SK-N-DZ (cell line): ENCODE data around the gene TBC1D16.

Experiments used
- DNase-seq: peaks from one replicate; pipeline ENCODE4 v3.0.0-alpha.2; 2015; ENCODE audit warnings: low spot score

The TBC1D16 gene

GRCh38 chr17:79939755-79940458 lies 95.8 kb downstream of the TBC1D16 start:
- DNase-seq, result no peak

- no peak for DNase-seq
Measured at GRCh38 chr17:79939094-79939435, 96.6 kb downstream of the TBC1D16 start.

- no peak for DNase-seq
Measured at GRCh38 chr17:79938336-79939093, 97.2 kb downstream of the TBC1D16 start.

GRCh38 chr17:79937391-79938335 lies 98.0 kb downstream of the TBC1D16 start:
- DNase-seq, result no peak

DNA sequence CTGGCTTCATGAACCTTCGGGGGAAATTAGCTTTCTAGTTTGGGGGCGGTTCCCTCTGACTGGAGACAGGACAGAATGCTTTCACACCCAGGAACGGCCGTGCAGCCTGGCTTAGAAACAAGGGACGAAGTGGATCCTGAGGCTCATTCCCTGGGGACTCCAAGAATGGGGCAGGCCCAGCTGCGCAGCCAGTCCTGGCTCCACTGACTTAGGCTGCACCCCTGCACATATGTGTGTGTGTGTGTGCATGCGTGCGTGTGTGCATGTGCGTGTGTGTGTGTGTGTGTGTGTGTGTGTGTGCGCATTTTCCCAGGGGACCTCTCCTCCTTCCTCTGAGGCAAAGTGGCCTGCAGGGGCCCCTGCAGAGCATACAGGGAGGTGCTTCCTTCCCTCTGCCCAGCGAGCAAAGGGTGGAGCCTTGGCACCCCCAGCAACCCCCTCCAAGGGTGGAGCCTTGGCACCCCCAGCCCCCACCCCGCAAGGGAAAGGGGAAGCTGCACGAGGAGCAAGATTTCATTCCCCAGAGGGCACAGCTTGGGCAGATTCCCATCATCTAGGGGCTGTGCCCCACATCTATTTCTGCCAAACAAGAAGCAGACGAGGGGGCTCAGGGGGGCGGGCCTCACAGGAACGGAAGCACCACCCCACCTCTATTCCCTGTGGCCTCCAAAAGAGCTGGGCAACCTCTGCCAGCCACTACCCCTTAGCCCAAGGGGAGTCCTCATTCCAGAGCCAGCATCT lies 98.9 kb downstream of the TBC1D16 start:
- peak; percentile 60 for DNase-seq

- no peak for DNase-seq
Measured at GRCh38 chr17:79936050-79936449, 99.6 kb downstream of the TBC1D16 start.

DNA sequence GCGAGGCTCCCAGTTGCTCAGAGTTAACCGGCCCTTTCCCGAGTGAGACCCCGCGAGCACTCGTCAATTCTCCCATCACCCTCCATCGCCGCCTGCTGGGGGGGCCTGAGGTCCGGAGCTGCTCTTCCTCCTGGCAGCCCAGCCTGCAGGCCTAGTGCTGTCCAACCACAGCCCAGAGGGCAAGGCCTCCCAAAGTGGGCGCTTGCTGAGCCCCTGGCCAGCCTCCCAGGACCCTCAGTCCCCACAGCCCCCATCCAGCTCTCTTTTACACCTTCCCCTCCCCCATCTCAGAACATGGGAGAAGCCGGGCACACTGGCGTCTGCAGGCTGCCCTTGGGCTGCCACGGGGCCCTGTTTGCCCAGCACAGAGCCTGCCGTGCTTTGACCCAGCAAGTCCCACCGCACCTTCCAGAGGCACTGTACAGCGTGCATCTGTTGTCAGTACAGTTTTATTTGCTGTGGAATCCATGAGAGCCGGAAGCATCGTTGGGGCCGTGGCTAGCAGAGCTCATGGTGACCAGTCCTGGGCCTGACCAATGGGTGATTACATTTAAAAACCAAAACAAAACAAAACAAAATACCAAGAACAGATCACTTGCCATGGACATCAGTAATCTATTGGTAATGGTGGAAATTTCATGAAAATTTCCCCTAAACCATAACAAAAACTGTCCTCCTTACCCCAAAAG lies 100.3 kb downstream of the TBC1D16 start:
- no peak for DNase-seq

- DNase-seq, result no peak
Measured at GRCh38 chr17:79934653-79934970, 101.1 kb downstream of the TBC1D16 start.

DNA sequence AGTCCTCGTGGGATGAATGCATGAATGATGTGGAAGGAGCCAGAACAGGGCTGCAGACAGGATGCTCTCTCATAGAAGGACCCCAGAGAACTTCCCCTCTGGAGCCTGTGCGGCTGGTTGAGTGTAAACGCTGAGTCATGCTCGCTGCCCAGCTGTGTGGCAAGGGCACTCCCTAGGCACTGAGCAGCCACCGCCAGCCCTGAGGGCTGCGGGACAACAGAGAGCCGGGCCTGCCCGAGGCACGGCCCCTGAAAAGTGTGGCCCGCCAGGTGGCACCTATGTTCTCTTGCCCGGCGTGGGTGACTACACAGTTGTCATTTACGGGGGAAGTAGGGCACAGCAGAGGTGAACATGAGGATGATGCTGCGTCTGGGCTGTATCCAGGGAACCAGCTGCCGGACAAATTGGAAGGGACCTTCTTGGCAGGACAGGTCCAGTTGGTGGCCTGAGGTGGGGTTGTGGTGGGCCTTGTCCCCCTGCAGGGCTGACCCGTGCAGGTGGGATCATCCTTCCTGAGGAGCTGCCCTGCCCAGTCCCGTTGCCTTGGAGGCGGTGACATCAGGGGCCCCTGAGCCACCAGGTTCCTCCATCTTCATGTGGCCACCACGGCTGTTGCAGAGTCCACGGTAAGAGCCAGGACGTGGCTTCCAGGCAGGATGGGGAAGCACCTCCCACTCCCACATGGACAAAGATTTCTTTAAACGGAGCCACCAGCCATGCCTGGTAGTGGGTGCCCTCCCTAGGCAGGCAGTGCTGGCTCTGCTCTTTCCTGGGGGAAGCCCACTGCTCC lies 101.6 kb downstream of the TBC1D16 start:
- no peak for DNase-seq

GRCh38 chr17:79932451-79933306 lies 103.0 kb downstream of the TBC1D16 start:
- DNase-seq, result no peak

- no peak for DNase-seq
Measured at GRCh38 chr17:79931817-79932309, 103.8 kb downstream of the TBC1D16 start.

GRCh38 chr17:79930877-79931816 lies 104.5 kb downstream of the TBC1D16 start:
- DNase-seq, result no peak

DNA sequence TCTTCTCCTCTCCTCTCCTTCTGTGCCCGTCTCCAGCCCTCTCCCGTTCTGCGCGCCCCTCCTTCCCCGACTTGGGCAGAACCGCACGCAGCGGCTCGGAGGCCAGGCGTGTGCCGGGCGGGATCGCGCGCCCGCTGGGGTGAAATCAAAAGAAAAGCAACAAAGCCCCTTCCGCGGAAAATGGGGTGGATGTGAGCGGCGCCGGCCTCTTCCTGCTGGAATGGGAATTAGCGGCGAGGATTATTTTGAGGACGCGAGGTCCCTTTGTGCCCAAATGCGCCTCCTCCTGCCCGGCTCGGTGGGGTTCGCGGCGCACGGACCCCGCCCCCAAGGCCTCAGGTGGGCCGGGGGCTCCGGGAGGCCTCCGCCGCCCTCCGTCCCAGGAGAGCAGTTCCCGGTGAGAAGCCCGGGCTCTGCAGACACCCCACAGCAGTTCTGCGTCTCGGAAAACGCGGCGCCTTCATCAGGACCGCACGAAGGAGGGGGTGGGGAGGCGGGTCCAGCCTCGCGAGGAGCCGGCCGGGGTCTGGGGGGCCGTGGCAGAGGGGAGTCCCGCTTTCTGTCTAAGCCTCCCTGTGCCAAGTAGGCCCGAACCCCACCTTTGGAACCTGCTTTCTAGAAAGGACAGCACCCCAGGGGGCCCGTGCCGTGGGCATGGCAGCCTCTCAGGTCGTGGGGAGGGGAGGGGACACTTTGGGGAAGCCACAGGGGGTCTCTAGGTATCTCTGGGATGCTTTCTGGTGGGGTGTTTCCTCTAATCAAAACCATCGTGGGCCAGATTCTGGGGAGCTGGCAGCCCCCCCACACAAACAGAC lies 105.4 kb downstream of the TBC1D16 start:
- DNase-seq, result no peak

GRCh38 chr17:79929257-79930061 lies 106.2 kb downstream of the TBC1D16 start:
- no peak for DNase-seq

DNA sequence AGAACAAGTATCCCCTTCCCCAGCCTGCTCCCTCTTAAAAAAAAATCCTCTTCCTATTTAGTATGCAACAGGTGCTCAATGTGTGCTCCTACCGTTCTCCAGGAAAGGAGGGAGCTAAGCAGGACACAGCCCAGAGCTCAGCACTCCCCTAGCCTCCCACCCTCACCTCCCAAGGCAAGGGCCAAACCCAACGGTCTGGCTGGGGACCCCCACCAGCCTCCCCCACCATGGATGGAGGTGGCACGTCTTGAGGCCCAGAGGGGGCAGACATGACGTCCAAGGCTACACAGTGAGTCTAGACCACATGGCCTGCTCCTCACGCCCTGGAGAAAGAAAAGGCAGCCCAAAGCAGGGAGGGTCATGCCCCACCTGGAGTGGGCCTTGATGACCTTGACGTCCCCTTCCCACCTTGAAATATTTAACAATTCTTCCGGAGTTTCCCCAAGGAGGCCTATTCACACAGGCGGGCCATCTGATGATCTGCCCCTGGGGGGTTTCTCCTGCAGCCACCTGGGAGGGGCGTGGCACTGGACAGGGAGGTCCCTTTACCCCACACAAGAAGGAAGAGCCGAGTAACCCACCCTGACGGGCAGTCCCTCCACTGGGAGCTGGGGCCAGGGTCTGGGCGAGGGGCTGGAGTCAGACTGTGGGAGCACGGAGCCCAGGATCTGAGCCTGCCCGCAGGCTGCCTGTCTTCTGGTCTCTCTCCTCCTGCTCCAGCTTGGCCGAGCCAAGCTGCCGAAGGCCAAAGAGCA lies 107.0 kb downstream of the TBC1D16 start:
- no peak for DNase-seq
